KG1 (cell line): ENCODE results near the gene DMXL1.
"Not testable (repeated sequence)": the region's sequence is repeated elsewhere in the genome, so short reads cannot be mapped to it uniquely, and the experiment has no call there.

Experiments used
- DNase-seq: peaks from one replicate; lab custom pipeline; 2025; lab: John Stamatoyannopoulos, UW

DMXL1 gene

DNA sequence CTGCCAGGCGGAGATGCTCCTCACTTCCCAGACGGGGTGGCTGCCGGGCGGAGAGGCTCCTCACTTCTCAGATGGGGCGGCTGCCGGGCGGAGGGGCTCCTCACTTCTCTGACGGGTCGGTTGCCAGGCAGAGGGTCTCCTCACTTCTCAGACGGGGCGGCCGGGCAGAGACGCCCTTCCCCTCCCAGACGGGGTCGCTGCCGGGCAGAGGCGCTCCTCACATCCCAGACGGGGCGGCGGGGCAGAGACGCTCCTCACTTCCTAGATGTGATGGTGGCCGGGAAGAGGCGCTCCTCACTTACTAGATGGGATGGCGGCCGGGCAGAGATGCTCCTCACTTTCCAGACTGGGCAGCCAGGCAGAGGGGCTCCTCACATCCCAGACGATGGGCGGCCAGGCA is 51.6 kb downstream of the DMXL1 start:
- not testable (repeated sequence) for DNase-seq

DNA sequence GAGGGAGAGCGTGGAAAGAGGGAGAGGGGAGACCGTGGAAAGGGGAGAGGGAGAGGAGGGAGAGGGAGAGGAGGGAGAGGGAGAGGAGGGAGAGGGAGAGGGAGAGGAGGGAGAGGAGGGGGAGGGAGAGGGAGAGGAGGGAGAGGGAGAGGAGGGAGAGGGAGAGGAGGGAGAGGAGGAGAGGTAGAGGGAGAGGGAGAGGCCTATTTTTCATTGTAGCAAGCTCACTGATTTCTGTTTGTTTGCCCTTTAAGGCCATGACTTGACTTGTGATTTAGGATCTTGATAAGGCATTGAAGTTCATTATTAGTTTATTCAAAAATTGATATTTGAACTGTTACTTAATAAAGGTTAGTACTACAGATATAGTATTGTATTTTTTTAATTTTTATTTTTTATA is 52.4 kb downstream of the DMXL1 start:
- no peak for DNase-seq

DNA sequence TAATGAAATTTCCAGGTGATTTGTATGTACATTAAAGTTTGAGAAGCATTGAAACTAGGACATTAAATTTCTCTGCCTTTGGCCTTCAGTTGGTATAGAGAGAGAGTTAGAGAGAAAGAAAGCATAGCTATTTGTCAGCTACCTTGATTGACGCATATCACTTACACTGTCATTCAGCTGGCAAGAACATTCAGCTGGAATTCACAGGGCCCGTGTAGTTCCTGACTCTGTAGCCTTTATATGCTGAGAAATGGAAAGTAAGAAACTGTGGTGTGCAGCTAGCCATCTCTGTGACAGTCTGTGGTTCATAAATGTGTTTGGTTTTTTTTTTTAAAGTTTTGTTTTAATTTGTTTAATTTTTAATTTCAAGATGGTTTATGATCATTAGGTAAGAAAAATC is 58.9 kb downstream of the DMXL1 start:
- DNase-seq: no peak

DNA sequence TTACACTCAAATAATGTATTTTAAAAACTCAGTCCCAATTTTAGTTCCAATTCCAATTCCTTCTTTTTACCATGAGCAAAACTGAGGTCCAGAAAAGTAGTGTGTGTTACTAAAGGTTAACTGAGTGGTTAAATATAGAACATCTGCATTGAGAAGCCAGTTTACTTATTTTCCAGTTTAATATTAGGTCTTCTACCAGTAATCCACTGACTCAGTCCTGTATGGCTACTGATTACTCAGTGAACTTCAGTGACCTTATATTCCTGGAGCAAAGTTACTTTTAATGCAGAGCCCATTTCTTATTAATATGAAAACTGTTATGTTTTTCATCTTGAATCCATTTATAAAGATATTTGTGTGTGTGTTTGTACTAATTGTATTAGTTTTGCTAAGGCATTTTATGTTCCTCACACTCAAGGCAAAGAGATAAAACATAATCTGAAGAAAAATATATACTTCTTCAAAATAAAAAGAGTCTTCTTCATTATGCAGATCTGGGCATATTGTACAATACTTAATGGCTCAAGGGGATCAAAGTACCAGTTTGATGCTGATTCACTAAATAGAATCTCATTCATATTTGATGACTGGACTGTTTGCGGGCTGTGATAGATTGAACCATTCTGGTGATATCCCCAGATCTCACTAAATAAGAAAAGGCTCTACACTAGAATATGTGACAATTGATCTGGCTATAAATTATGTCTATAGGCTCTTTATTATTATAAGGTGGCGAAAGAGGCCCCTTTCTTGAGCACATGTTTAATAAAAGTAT is 60.8 kb downstream of the DMXL1 start:
- no peak for DNase-seq

DNA sequence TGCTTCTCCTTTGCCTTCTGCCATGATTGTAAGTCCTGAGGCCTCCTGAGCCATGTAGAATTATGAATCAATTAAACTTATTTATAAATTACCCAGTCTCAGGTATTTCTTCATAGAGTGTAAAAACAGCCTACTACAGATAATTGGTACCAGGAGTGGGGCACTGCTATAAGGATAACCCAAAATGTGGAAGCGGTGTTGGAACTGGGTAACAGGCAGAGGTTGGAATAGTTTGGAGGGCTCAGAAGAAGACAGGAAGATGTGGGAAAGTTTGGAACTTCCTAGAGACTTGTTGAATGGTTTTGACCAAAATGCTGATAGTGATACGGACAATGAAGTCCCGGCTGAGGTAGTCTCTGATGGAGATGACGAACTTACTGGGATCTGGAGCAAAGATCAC is 64.9 kb downstream of the DMXL1 start:
- not testable (repeated sequence) for DNase-seq

DNA sequence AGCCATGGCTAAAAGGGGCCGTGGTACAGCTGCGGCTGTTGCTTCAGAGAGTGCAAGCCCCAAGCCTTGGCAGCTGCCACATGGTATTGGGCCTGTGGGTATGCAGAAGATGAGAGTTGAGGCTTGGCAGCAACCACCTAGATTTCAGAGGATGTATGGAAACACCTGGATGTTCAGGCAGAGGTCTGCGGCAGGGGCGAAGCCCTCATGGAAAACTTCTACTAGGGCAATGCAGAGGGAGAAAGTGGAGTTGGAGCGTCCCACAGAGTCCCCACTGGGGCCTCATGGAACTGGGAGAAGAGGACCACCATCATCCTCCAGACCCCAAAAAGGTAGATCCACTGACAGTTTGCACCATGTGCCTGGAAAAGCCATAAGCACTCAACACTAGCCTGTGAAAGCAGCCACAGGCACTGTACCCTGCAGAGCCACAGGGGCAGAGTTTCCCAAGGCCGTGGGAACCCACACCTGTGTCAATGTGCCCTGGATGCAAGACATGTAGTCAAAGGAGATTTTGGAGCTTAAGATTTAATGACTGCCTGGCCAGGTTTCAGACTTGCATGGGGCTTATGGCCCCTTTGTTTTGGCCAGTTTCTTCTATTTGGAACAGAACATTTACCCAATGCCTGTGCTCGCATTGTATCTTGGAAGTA is 65.9 kb downstream of the DMXL1 start:
- no peak for DNase-seq

DNA sequence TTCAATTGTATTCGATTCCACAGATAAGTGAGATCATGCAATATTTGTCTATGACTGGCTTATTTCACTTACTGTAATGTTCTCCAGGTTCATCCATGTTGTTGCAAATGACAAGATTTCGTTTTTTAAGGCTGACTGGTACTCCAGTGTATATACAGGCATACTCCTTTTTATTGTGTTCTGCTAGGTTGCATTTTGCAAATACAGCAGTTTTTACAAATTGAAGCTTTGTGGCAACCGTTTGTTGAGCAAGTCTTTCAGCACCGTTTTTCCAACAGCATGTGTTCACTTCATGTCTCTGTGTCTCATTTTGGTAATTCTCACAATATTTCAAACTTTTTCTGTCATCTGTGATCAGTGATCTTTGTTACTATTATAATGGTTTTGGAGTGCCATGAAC is 82.7 kb downstream of the DMXL1 start:
- no peak for DNase-seq

DNA sequence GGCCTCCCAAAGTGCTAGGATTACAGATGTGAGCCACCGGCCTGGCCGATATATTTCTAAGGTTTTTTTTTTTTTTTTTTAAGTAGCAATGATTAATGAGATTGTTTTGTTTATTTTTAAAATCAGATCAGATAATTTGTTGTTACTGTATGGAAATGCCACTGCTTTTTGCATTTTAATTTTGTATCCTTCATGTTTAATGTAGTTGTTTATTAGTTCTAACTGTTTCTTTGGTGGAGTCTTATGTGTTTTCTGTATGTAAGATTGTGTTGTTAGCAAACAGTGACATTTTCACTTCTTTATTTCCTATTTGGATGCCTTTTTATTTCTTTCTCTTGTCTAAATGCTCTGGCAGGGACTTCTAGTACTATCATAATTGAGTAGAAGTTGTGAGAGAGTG is 87.3 kb downstream of the DMXL1 start:
- no peak for DNase-seq

DNA sequence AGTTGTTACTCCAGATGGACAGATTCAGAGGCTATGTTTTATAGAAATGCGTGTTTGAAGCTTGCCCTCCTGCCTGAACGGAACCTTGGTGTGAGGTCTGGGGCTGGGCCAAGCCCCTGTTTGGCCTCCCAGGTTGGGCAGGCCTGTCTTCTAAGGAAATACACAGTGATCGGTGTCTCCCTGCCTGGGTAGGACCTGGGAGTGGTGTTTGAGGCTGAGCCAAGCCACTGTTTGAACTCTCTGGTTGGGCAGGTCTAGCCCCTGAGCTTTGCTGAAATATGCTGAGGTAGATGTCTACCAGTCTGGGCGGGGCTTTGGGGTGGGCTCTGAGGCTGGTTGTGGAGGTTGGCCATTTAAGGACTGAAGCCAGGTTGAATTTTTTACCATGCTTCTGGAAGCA is 90.5 kb downstream of the DMXL1 start:
- DNase-seq: no peak

DNA sequence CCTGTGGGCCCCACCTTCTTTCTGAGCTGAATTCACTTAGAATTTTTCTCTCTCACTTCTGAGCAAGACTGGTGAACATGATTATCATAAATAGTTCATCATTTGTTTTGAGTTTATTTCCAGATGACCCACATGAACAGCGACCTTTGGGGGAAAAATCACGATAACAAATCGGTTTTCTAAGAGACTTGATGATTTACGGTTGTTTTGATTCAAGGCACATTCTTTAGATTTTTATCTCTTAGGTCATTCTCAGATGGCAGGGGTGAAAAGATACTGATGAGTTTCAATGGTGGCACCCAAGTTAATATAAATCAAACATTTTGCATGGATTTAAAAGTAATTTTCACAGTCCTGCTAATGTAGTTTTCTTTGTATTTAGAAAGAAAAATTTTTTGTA is 95.1 kb downstream of the DMXL1 start:
- DNase-seq: no peak

DNA sequence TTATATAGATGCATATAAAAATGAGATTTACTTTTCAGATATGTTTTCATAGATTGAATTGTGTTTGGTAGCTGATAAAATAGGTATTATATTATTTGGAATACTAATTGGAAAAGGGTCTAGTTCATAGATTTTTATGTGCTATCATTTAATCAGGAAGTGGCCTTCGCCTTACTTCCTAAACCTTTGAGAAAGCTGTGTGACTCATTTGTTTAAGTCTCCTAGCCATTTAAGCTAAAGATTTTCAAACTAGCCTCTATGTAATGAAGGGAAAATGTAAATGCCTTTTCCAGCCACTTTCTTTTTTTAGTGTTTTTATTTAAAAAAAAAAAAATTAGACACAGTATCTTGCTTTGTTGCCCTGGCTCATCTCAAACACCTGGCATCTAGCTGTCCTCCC is 97.5 kb downstream of the DMXL1 start:
- DNase-seq: no peak

DNA sequence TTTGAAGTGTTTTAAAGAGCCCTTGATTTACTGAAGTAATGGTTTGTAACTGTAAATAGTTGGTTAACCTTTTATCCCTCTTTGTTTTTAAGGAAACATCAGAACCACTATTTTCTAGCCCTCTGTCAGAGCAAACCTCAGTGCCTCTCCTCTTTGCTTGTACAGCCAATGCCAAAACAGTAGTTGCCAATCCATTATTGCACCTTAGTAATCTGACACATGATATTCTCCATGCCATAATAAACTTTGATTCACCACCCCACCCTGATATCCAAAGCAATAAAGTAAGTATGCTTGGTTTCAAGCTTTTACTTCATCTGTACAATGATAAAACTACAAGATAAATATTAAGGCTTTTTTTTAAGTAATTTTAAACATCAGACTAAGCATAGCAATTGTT is 100.8 kb downstream of the DMXL1 start:
- DNase-seq: no peak

DNA sequence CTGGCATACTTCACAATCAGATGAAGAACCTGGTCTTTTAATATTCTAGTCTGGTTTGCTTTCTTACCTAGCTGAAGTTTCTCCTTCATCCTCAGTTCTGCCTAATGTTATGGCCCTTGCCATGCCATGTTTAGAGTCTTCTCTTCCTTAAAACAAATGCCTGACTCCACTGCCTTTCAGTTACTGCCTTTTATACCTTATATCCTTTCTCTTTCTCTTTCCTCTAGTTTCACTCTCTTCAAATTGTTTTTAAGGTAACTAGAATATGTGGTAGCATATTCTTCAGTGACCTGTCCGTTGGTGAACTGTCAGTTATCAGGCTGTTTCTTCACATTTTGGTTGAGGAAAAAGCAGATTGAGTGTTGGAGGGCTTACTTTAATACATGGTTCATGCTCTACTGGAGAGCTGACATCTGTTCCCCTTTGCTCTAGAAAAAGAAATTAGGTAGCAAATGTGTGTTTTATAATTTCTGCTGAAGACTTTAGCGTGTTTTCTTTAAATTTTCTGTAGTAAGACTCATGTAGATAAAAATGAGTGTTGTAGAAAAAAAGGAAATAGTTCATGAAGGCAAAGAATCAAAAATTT is 103.8 kb downstream of the DMXL1 start:
- DNase-seq: no peak

DNA sequence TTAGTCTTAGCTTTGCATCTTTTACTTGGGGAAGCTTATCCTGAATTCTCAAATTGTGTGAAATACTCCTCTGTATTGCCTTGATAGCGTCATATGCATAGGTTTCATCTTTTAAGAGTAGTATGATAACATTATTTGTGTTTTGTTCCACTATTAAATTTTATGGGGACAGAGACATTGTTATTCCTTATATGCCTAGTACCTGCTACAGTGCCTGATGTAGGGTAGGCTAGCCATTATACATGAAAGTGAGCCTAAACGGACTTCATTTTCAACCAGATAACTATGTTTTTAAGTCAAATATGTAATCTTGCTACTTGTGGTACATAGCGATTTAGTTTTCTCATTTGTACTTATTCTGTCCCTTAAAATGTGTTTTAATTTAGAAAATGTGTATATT is 105.9 kb downstream of the DMXL1 start:
- no peak for DNase-seq

DNA sequence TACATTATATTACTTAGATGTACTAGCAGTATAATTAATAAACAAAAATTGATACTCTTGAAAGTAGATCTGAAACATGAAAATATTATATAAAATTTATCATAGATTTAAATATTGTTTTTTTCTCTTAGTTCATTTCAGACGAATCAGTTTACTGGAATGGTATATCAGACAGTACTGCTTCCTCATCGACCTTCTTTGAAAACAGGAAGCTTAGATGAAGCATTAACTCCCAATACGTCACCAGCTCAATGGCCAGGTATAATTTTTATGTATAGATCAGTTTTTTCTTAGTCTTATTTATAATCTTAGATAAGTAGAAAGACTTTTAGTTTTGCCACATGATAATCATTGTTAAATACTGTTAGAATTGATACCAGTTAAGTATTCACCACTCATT is 106.3 kb downstream of the DMXL1 start:
- DNase-seq: no peak

DNA sequence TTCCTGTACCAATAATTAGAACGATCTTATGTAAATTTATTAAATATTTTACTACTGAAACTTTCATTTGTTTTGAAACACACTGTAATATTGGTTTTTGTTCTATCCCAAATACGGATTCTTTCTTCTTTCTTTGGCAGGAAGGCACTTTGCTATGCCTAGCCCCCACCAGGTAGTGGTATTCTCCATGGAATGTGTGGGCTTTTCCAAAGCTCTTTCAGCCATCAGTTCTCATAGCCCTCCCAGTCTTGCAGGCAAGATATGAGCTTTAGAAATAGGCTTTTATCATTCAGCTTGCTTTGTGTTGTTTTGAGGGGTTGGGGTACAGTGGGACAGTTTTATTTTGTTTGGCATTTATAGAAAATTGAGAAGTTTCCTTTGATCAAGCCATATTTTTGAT is 107.5 kb downstream of the DMXL1 start:
- DNase-seq: no peak

DNA sequence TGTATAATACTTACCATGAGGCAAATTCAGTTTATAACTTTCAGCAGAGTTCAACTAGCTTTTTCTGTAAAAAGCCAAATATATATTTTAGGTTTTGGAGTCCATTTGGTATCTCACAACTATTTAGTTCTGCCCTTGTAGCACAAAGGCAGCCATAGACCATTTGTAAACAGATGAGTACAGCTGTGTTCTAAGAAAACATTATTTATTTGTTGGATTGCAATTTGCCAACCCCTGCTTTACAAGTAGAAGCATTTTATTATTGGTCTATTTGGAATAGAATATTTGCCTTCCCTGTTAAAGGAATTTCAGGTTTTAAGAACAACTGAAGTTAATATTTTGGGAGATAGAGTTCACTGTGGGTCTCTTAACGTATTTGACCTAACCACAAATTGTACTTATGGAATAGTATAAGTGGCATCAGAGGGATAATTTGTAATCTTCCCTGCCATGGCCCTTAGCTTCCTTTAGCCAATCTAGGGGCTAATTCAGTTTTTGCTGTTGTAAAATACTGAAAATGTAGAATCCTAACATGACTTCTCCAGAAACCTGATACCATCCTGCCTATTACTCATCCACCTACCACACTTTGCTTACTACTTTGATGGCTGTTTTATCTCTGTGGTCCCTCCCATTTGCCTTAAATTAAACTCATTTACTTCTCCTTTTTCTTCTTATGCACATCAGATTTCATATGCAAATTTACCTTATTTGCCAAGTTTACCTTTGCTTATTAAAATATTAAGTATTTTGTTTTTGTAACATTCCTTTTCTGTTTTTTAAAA is 109.2 kb downstream of the DMXL1 start:
- no peak for DNase-seq

DNA sequence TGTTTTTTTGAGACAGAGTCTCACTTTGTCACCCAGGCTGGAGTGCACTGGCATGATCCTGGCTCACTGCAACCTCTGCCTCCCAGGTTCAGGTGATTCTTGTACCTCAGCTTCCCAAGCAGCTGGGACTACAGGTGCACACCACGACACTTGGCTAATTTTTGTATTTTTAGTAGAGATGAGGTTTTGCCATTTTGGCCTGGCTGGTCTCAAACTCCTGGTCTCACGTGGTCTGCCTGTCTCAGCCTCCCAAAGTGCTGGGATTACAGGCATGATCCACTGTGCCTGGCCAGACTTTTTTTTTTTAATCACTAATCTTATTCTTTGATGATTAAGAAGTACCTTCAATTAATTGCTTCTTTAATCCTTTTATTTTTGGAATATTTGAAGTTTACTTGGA is 114.6 kb downstream of the DMXL1 start:
- DNase-seq: not testable (repeated sequence)

DNA sequence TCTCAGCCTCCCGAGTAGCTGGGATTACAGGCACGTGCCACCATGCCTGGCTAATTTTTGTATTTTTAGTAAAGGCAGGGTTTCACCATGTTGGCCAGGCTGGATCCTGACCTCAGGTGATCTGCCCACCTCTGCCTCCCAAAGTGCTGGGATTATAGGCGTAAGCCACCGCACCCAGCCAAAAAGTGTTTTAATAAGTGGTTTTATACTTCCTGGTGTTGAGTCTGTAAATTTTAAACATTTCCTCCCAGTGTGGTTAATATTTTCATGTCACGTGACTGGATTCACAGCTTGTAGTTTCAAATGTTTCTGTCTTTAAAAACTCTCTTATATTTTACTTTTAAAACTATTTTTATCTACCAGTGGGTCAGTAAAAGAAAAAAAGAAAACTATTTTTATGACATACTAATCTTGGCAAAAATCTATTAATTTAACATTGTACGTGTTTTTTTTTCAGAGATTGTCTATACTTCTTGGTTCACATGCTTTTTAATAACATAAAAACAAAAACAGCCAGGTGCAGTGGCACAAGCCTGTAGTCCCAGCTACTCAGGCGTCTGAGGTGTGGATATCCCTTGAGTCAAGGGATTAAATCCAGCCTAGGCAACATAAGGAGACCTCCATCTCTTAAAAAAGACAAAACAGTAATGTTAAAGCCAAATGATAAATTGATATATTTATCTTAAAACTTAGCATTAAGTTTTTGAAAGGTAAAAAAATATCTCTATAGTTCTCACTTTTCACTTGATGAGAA is 117.1 kb downstream of the DMXL1 start:
- DNase-seq: no peak

DNA sequence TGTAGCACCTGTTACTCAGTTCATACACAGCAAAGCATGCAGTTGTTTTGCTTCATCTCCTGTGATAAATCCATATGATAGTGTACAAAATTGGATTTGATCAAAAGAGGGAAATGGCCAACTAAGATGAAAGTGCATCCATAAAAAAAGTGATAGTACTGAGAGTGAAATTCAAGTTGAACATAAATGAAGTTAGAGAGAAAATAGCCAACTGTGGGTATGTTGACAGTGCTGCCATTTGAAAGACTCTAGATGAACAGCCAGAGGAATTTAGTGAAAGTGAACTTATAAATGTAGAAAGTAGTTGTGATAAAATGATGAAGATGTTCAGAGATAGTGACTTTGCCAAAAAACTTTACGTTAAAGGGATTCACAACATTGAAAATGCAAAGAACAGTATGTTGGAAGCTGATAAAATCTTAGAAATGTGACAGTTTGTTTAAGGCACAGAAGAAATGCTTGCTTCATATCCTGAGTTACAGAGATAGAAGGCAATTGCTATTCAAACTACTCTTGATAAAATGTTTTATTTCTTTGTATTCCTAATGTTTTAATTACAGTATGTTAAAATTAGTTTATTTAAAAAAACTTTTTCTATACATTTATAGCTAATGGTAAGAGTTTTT is 119.7 kb downstream of the DMXL1 start:
- DNase-seq: no peak

DNA sequence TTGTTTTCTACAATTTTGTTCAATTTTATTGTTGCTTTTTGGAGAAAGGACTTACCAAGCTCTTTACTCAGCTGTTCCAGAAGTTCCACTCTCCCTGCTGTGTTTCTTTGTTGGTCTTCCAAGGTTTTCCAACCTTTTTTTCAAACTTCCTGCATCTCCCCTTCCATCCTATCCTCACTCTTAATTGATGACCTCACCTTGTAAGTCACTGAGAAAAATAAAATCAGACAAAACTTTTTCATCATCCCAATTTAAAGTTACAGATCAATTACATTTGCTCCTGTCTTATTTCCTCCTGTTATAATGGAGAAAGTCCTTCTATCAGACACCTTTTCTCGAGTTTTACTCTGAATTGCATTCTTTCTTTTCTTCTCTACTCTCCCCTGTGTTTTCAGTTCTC is 121.1 kb downstream of the DMXL1 start:
- DNase-seq: no peak

DNA sequence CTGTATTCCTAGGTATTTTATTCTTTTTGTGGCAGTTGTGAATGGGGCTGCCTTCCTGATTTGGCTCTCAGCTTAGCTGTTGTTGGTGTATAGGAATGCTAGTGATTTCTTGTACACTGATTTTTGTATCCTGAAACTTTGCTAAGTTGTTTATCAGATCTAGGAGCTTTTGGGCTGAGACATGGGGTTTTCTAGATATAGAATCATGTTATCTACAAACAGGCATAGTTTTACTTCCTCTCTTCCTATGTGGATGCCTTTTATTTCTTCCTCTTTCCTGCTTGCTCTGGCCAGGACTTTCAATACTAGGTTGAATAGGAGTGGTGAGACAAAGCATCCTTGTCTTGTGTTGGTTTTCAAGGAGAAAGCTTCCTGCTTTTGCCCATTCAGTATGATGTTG is 129.9 kb downstream of the DMXL1 start:
- DNase-seq: no peak
